ENCODE results near the gene DNAJC25.
A peak's percentile ranks its signal among the peaks of the same experiment; 100 is the strongest.

Gene DNAJC25

GRCh38 chr9:111648066-111648465, 16.9 kb downstream of the DNAJC25 start:
- Histone ChIP-seq H3K27me3 (ENCODE audit: control insufficient read depth in 1 of 2, insufficient read depth in 1 of 2, low read length in 2 of 2) (no peaks in the 10 kb centered on the region), H2BK12ac (ENCODE audit: low read length in 2 of 2) (no peak overlapping the region), H3K27ac (ENCODE audit: low read length, poor library complexity, severe bottlenecking) (no peak overlapping the region), H2AFZ (ENCODE audit: low read depth, low read length) (no peak overlapping the region), H2AK5ac (ENCODE audit: low read length, severe bottlenecking) (no peak overlapping the region), H2BK120ac (ENCODE audit: low read depth, low read length) (no peak overlapping the region), H2BK5ac (ENCODE audit: low read depth, low read length, poor library complexity, severe bottlenecking) (no peak overlapping the region), H3K4me1 (ENCODE audit: control insufficient read depth, insufficient read depth, low read depth, low read length) (no peaks in the 10 kb centered on the region), H4K91ac (ENCODE audit: low read length) (no peak overlapping the region), H3K9ac (ENCODE audit: low read length) (peak overlapping the region; percentile 44), H3K14ac (ENCODE audit: low read length in 2 of 2) (no peak overlapping the region), H3K23ac (ENCODE audit: low read length in 2 of 2) (no peak overlapping the region), H3K4me3 (ENCODE audit: insufficient read depth in 1 of 2, low read depth in 1 of 2, low read length in 2 of 2) (no peak overlapping the region), H2BK15ac (ENCODE audit: low read depth, poor library complexity, severe bottlenecking) (no peak overlapping the region), H3K4ac (ENCODE audit: low read depth in 1 of 2, low read length in 2 of 2) (no peak overlapping the region), H3K9me3 (ENCODE audit: control insufficient read depth, low read length) (no peaks in the 10 kb centered on the region), H3K79me1 (replicated peaks; ENCODE audit: low read length, poor library complexity, severe bottlenecking) (peaks cover 15% of the 10 kb centered on the region), H3K18ac (ENCODE audit: low read depth in 1 of 2, low read length in 2 of 2) (no peak overlapping the region), H3K4me2 (ENCODE audit: low read length, poor library complexity, severe bottlenecking) (no peak overlapping the region), H4K8ac (ENCODE audit: low read length) (no peak overlapping the region), H3K36me3 (ENCODE audit: control insufficient read depth in 1 of 2, insufficient read depth in 2 of 2, low read depth in 1 of 2, low read length in 2 of 2) (peaks cover 2 to 48% of the 10 kb centered on the region in 2 experiments)
- peak; percentile 51 for DNase-seq
- WGBS: 89% methylated on average over 3 of the region's 4 CpGs

GRCh38 chr9:111649016-111649415, 17.9 kb downstream of the DNAJC25 start:
- Histone ChIP-seq H2BK15ac (ENCODE audit: low read depth, poor library complexity, severe bottlenecking) (no peak overlapping the region), H3K9me3 (ENCODE audit: control insufficient read depth, low read length) (no peaks in the 10 kb centered on the region), H3K23ac (ENCODE audit: low read length in 2 of 2) (no peak overlapping the region), H3K27ac (ENCODE audit: low read length, poor library complexity, severe bottlenecking) (no peak overlapping the region), H2AK5ac (ENCODE audit: low read length, severe bottlenecking) (no peak overlapping the region), H2BK5ac (ENCODE audit: low read depth, low read length, poor library complexity, severe bottlenecking) (no peak overlapping the region), H3K4me3 (ENCODE audit: insufficient read depth in 1 of 2, low read depth in 1 of 2, low read length in 2 of 2) (no peak overlapping the region), H3K79me1 (replicated peaks; ENCODE audit: low read length, poor library complexity, severe bottlenecking) (peaks cover 13% of the 10 kb centered on the region), H3K9ac (ENCODE audit: low read length) (no peak overlapping the region), H3K4me2 (ENCODE audit: low read length, poor library complexity, severe bottlenecking) (no peak overlapping the region), H3K4ac (ENCODE audit: low read depth in 1 of 2, low read length in 2 of 2) (no peak overlapping the region), H4K8ac (ENCODE audit: low read length) (no peak overlapping the region), H3K18ac (ENCODE audit: low read depth in 1 of 2, low read length in 2 of 2) (no peak overlapping the region), H2BK120ac (ENCODE audit: low read depth, low read length) (no peak overlapping the region), H3K36me3 (ENCODE audit: control insufficient read depth in 1 of 2, insufficient read depth in 2 of 2, low read depth in 1 of 2, low read length in 2 of 2) (peaks cover 2 to 47% of the 10 kb centered on the region in 2 experiments), H3K4me1 (ENCODE audit: control insufficient read depth, insufficient read depth, low read depth, low read length) (no peaks in the 10 kb centered on the region), H3K27me3 (ENCODE audit: control insufficient read depth in 1 of 2, insufficient read depth in 1 of 2, low read length in 2 of 2) (no peaks in the 10 kb centered on the region), H4K91ac (ENCODE audit: low read length) (no peak overlapping the region), H3K14ac (ENCODE audit: low read length in 2 of 2) (no peak overlapping the region), H2AFZ (ENCODE audit: low read depth, low read length) (no peak overlapping the region), H2BK12ac (ENCODE audit: low read length in 2 of 2) (no peak overlapping the region)
- DNase-seq: no peak
- 98% methylated on average over 3 of the region's 4 CpGs for WGBS

- H3K4me3 ChIP-seq (ENCODE audit: insufficient read depth in 1 of 2, low read depth in 1 of 2, low read length in 2 of 2): no peak overlapping the region
- H2BK12ac ChIP-seq (ENCODE audit: low read length in 2 of 2): no peak overlapping the region
- H3K18ac ChIP-seq (ENCODE audit: low read depth in 1 of 2, low read length in 2 of 2): no peak overlapping the region
- peaks cover 2% of the 10 kb centered on the region for H3K4me1 ChIP-seq (ENCODE audit: control insufficient read depth, insufficient read depth, low read depth, low read length)
- 91% methylated on average over 6 of the region's 6 CpGs for WGBS
- H3K23ac ChIP-seq (ENCODE audit: low read length in 2 of 2): no peak overlapping the region
- no peak overlapping the region for H2BK120ac ChIP-seq (ENCODE audit: low read depth, low read length)
- peaks cover 0 to 26% of the 10 kb centered on the region in 2 experiments for H3K36me3 ChIP-seq (ENCODE audit: control insufficient read depth in 1 of 2, insufficient read depth in 2 of 2, low read depth in 1 of 2, low read length in 2 of 2)
- no peak overlapping the region for H2AK5ac ChIP-seq (ENCODE audit: low read length, severe bottlenecking)
- H3K14ac ChIP-seq (ENCODE audit: low read length in 2 of 2): no peak overlapping the region
- no peaks in the 10 kb centered on the region for H3K9me3 ChIP-seq (ENCODE audit: control insufficient read depth, low read length)
- DNase-seq: no peak
- no peak overlapping the region for H3K9ac ChIP-seq (ENCODE audit: low read length)
- H2BK5ac ChIP-seq (ENCODE audit: low read depth, low read length, poor library complexity, severe bottlenecking): no peak overlapping the region
- H3K79me1 ChIP-seq (replicated peaks; ENCODE audit: low read length, poor library complexity, severe bottlenecking): peaks cover 2% of the 10 kb centered on the region
- no peak overlapping the region for H4K8ac ChIP-seq (ENCODE audit: low read length)
- H2AFZ ChIP-seq (ENCODE audit: low read depth, low read length): no peak overlapping the region
- H3K27ac ChIP-seq (ENCODE audit: low read length, poor library complexity, severe bottlenecking): no peak overlapping the region
- no peak overlapping the region for H2BK15ac ChIP-seq (ENCODE audit: low read depth, poor library complexity, severe bottlenecking)
- no peak overlapping the region for H3K4ac ChIP-seq (ENCODE audit: low read depth in 1 of 2, low read length in 2 of 2)
- H4K91ac ChIP-seq (ENCODE audit: low read length): no peak overlapping the region
- H3K27me3 ChIP-seq (ENCODE audit: control insufficient read depth in 1 of 2, insufficient read depth in 1 of 2, low read length in 2 of 2): no peaks in the 10 kb centered on the region
- no peak overlapping the region for H3K4me2 ChIP-seq (ENCODE audit: low read length, poor library complexity, severe bottlenecking)
Measured at GRCh38 chr9:111657051-111657450, 25.9 kb downstream of the DNAJC25 start.

GRCh38 chr9:111658943-111659342, 27.8 kb downstream of the DNAJC25 start:
- DNase-seq: no peak
- no peak overlapping the region for H2AFZ ChIP-seq (ENCODE audit: low read depth, low read length)
- no peak overlapping the region for H2BK5ac ChIP-seq (ENCODE audit: low read depth, low read length, poor library complexity, severe bottlenecking)
- H4K91ac ChIP-seq (ENCODE audit: low read length): no peak overlapping the region
- WGBS: 82% methylated on average over 8 of the region's 8 CpGs
- no peaks in the 10 kb centered on the region for H3K27me3 ChIP-seq (ENCODE audit: control insufficient read depth in 1 of 2, insufficient read depth in 1 of 2, low read length in 2 of 2)
- H2BK15ac ChIP-seq (ENCODE audit: low read depth, poor library complexity, severe bottlenecking): no peak overlapping the region
- H3K14ac ChIP-seq (ENCODE audit: low read length in 2 of 2): no peak overlapping the region
- no peak overlapping the region for H3K4ac ChIP-seq (ENCODE audit: low read depth in 1 of 2, low read length in 2 of 2)
- peaks cover 10% of the 10 kb centered on the region for H3K79me1 ChIP-seq (replicated peaks; ENCODE audit: low read length, poor library complexity, severe bottlenecking)
- no peak overlapping the region for H4K8ac ChIP-seq (ENCODE audit: low read length)
- no peaks in the 10 kb centered on the region for H3K9me3 ChIP-seq (ENCODE audit: control insufficient read depth, low read length)
- H2BK12ac ChIP-seq (ENCODE audit: low read length in 2 of 2): no peak overlapping the region
- no peak overlapping the region for H2BK120ac ChIP-seq (ENCODE audit: low read depth, low read length)
- H3K27ac ChIP-seq (ENCODE audit: low read length, poor library complexity, severe bottlenecking): no peak overlapping the region
- H3K23ac ChIP-seq (ENCODE audit: low read length in 2 of 2): no peak overlapping the region
- no peak overlapping the region for H3K18ac ChIP-seq (ENCODE audit: low read depth in 1 of 2, low read length in 2 of 2)
- no peak overlapping the region for H3K4me2 ChIP-seq (ENCODE audit: low read length, poor library complexity, severe bottlenecking)
- peaks cover 0 to 16% of the 10 kb centered on the region in 2 experiments for H3K36me3 ChIP-seq (ENCODE audit: control insufficient read depth in 1 of 2, insufficient read depth in 2 of 2, low read depth in 1 of 2, low read length in 2 of 2)
- H2AK5ac ChIP-seq (ENCODE audit: low read length, severe bottlenecking): no peak overlapping the region
- H3K4me1 ChIP-seq (ENCODE audit: control insufficient read depth, insufficient read depth, low read depth, low read length): peaks cover 9% of the 10 kb centered on the region
- no peak overlapping the region for H3K9ac ChIP-seq (ENCODE audit: low read length)
- H3K4me3 ChIP-seq (ENCODE audit: insufficient read depth in 1 of 2, low read depth in 1 of 2, low read length in 2 of 2): no peak overlapping the region
